Measurements from ENCODE around the gene ZNF490.
"Not testable (repeated sequence)": the region's sequence is repeated elsewhere in the genome, so short reads cannot be mapped to it uniquely, and the experiment has no call there.

ZNF490 gene

GRCh38 chr19:12621253-12622024 lies 10.8 kb upstream of the ZNF490 start:
- not testable (repeated sequence) for DNase-seq (ENCODE audit: low read depth)

- no peak for DNase-seq (ENCODE audit: low read depth)
Measured at GRCh38 chr19:12617646-12618045, 7.0 kb upstream of the ZNF490 start.

- DNase-seq (ENCODE audit: low read depth): no peak
Measured at GRCh38 chr19:12611361-12611699, 717 bp upstream of the ZNF490 start.

GRCh38 chr19:12607631-12608030 lies 3.0 kb downstream of the ZNF490 start:
- DNase-seq (ENCODE audit: low read depth): no peak

GRCh38 chr19:12606796-12607195 lies 3.8 kb downstream of the ZNF490 start:
- no peak for DNase-seq (ENCODE audit: low read depth)

- DNase-seq (ENCODE audit: low read depth): no peak
Measured at GRCh38 chr19:12603714-12604113, 6.9 kb downstream of the ZNF490 start.

GRCh38 chr19:12597594-12597993 lies 13.0 kb downstream of the ZNF490 start:
- DNase-seq (ENCODE audit: low read depth): no peak

- DNase-seq (ENCODE audit: low read depth): no peak
Measured at GRCh38 chr19:12596927-12597548, 13.6 kb downstream of the ZNF490 start.

GRCh38 chr19:12596485-12596884 lies 14.1 kb downstream of the ZNF490 start:
- no peak for DNase-seq (ENCODE audit: low read depth)

GRCh38 chr19:12581100-12581499 lies 29.5 kb downstream of the ZNF490 start:
- no peak for DNase-seq (ENCODE audit: low read depth)

- no peak for DNase-seq (ENCODE audit: low read depth)
Measured at GRCh38 chr19:12580180-12580694, 30.4 kb downstream of the ZNF490 start.

- DNase-seq (ENCODE audit: low read depth): no peak
Measured at GRCh38 chr19:12578641-12579040, 32.0 kb downstream of the ZNF490 start.

GRCh38 chr19:12574036-12574435 lies 36.6 kb downstream of the ZNF490 start:
- DNase-seq (ENCODE audit: low read depth): no peak

- no peak for DNase-seq (ENCODE audit: low read depth)
Measured at GRCh38 chr19:12567951-12568350, 42.7 kb downstream of the ZNF490 start.

- not testable (repeated sequence) for DNase-seq (ENCODE audit: low read depth)
Measured at GRCh38 chr19:12566380-12566779, 44.2 kb downstream of the ZNF490 start.

GRCh38 chr19:12564016-12564664 lies 46.5 kb downstream of the ZNF490 start:
- DNase-seq (ENCODE audit: low read depth): peak; percentile 90

- no peak for DNase-seq (ENCODE audit: low read depth)
Measured at GRCh38 chr19:12555456-12555930, 55.1 kb downstream of the ZNF490 start.

GRCh38 chr19:12551060-12551832 lies 59.4 kb downstream of the ZNF490 start, which contains the start of gene ZNF564:
ZNF564 (minus strand) TSS chr19:12551482; CDS start chr19:12551332, 150 bp downstream.
- peak; percentile 89 for DNase-seq (ENCODE audit: low read depth)

- DNase-seq (ENCODE audit: low read depth): no peak
Measured at GRCh38 chr19:12546903-12547302, 63.7 kb downstream of the ZNF490 start.

- DNase-seq (ENCODE audit: low read depth): no peak
Measured at GRCh38 chr19:12546068-12546467, 64.5 kb downstream of the ZNF490 start.

- DNase-seq (ENCODE audit: low read depth): no peak
Measured at GRCh38 chr19:12545267-12545666, 65.3 kb downstream of the ZNF490 start.

- DNase-seq (ENCODE audit: low read depth): no peak
Measured at GRCh38 chr19:12544401-12544876, 66.2 kb downstream of the ZNF490 start.
